ENCODE data around the gene SOBP.

DNA sequence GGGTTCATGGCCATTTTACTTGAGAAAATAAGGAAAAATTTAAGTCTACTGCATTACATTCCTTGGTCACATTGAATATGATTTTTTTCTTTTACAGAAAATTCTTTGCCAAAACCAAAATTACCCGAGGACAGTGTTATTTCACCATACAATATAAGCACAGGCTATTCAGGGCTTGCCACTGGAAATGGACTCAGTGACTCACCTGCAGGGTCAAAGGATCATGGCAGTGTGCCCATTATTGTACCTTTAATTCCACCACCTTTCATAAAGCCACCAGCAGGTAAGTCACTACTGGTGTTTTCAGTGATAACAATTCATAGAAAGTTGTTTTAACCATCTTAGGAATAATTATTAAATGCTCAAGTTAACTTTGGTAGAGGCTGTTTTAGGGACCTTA, 16.2 kb downstream of the SOBP start:
- TF ChIP-seq, protein P1, sequence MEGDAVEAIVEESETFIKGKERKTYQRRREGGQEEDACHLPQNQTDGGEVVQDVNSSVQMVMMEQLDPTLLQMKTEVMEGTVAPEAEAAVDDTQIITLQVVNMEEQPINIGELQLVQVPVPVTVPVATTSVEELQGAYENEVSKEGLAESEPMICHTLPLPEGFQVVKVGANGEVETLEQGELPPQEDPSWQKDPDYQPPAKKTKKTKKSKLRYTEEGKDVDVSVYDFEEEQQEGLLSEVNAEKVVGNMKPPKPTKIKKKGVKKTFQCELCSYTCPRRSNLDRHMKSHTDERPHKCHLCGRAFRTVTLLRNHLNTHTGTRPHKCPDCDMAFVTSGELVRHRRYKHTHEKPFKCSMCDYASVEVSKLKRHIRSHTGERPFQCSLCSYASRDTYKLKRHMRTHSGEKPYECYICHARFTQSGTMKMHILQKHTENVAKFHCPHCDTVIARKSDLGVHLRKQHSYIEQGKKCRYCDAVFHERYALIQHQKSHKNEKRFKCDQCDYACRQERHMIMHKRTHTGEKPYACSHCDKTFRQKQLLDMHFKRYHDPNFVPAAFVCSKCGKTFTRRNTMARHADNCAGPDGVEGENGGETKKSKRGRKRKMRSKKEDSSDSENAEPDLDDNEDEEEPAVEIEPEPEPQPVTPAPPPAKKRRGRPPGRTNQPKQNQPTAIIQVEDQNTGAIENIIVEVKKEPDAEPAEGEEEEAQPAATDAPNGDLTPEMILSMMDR (IDR thresholded peaks at IDR 0.05) = no peak
- TF ChIP-seq POLR2A (IDR thresholded peaks at IDR 0.05) = no peak

Measured in esophagus squamous epithelium (tissue), 4 donors.